ENCODE data around the gene RPAIN. TPM values are rescaled to one million over a fixed set of nuclear protein-coding genes. Genes with fewer than 3 reads are reported as not detected.
A peak's percentile ranks its signal among the peaks of the same experiment; 100 is the strongest.
"Not testable (repeated sequence)": the region's sequence is repeated elsewhere in the genome, so short reads cannot be mapped to it uniquely, and the experiment has no call there.

Gene RPAIN
- polyA plus RNA-seq, 4 donors = 55.6 to 64.4 (median 61.3) TPM

DNA sequence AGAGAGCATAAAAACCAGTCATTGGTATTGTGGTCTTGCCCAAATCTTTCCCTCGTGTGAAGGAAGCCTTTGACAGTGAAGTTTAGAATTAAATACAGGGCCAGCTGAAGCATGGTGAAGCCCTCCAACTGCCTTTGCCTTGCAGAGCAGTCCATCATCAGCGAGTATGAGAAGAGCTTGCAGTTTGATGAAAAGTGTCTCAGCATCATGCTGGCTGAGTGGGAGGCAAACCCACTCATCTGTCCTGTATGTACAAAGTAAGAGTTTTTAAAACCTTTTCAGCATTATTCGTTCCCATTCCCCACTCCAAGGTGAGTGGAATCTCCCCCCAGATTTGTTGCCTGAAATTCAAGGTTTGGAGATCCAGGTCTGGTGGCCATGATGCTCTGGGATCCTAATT lies 5.8 kb downstream of the RPAIN start:
- DNase-seq (ENCODE audit: low read depth in 4 of 4, low spot score in 3 of 4) = no peak

- no peak for DNase-seq (ENCODE audit: low read depth in 4 of 4, low spot score in 3 of 4)
These were observed 9.4 kb downstream of the RPAIN start for GRCh38 chr17:5429191-5429887.

- no peak for DNase-seq (ENCODE audit: low read depth in 4 of 4, low spot score in 3 of 4)
These were observed 10.5 kb downstream of the RPAIN start for GRCh38 chr17:5430413-5430999.

- not testable (repeated sequence) for DNase-seq (ENCODE audit: low read depth in 4 of 4, low spot score in 3 of 4)
These were observed 11.3 kb downstream of the RPAIN start for GRCh38 chr17:5431234-5431633.

DNA sequence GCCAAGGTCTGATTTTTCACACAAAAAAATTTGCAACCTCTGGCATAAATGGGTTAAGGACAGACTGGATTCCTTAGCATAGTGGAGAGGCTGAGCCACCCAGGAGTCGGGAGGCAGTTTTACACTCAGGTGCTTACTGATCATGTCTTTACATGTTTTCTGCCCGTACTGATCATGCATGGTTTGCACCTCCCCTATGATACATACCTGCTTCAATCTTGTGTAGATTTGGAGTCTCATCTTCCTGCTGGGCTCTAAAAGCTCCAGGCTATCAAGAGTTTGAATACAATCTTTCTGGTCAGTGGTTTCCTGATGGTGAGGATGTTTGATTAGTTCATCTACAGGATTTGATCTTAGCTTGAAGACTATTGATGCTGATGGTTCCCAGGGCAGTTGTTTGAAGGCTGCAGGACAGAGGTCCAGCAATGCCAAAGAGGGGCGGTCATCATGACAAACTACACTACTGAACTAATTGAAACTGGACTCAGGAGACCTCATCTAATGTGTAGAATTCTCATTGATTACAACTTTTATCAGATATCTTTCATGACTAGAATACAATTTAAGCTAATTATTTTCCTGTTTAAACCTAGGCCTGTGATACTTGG lies 12.1 kb downstream of the RPAIN start:
- no peak for DNase-seq (ENCODE audit: low read depth in 4 of 4, low spot score in 3 of 4)

- DNase-seq (ENCODE audit: low read depth in 4 of 4, low spot score in 3 of 4) = no peak
These were observed 15.0 kb downstream of the RPAIN start for GRCh38 chr17:5434984-5435383.

DNA sequence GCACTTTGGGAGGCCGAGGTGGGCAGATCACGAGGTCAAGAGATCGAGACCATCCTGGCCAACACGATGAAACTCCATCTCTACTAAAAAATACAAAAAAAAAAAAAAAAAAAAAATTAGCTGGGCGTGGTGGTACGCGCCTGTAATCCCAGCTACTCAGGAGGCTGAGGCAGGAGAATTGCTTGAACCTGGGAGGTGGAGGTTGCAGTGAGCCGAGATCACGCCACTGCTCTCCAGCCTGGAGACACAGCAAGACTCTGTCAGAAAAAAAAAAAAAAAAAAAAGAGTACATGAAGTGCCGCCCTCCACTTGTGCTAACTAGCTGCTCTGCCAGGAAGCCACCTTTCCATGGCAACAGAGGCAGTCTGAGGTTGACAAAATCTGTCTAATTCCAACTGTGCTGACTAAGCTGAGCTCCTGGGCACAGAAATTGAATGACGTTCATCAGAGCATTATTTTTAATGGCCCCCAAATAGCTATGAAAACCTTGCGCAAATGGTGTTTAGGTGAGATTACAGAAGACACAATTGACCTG lies 15.9 kb downstream of the RPAIN start:
- not testable (repeated sequence) for DNase-seq (ENCODE audit: low read depth in 4 of 4, low spot score in 3 of 4)

DNA sequence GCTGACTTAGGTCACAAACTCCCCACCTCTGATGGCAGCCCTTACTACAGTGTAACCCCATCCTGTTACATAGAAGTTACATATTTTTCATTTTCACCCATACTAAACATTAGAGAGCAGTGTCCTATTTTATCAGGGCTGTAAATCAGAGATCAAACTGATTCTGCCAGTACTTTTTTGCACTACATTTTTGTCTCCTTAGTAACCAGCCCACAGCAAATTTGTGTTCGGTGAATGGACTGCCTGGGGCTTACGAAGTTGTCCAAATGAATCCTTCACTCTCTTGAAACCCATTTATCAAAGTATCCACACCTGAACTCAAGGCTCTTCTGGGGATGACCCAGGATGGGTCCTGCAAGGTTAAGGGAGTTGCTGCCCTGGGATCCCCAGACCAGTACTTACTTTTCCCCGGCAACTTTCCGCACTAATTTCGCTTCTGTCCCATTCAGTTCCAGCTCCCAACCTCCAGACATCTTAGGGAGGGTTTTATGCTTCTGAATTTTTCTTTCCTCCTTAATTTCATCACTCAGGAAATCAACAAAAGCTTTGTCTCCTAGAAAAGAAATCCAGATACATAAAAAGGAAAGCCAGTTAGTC lies 17.8 kb downstream of the RPAIN start:
- DNase-seq (ENCODE audit: low read depth in 4 of 4, low spot score in 3 of 4) = no peak

DNA sequence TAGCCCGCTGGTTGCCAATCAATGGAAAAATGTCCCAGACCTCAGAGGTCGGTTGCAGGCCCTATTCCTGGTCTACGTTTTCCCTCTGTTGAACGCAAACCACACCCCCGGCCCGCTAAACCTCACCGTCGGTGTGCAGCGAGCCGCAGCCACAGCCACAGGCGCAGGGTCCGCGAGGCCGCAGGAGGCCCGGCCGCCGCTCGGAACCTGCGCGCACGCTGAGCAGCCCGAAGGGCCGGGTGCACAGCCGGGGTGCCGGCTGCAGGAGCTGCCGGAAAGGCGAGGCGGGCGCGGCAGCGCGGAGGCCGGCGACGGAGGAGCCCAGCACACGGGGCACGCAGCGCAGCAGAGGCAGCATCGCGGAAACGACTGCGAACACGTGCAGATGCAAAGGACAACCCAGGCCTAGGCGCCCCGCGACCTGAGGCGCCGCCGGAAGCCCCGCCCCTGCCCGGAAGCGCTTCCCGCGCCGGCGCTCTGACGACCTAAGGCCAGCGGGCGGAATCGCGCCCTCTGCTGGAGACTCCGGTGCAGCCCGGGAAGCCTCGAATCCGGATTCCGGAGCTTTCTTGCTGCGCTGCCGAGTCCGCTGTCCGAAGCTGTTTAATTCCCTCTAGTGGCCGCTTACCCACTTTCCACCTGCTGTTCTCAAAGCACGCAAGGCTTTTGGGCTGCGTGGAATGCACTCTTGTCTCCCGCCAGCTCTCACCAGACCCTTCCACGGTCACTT lies 18.9 kb downstream of the RPAIN start, which contains the start of gene C1QBP:
Gene C1QBP (minus strand): TSS at position 440 of the 730 bp plus-strand sequence. CDS start 82 bp downstream, at position 358.
- peak; percentile 86 to 94 (median 90) for DNase-seq (ENCODE audit: low read depth in 4 of 4, low spot score in 3 of 4)

- no peak for DNase-seq (ENCODE audit: low read depth in 4 of 4, low spot score in 3 of 4)
These were observed 19.4 kb downstream of the RPAIN start for GRCh38 chr17:5439446-5439764.

GRCh38 chr17:5443728-5444127 lies 23.7 kb downstream of the RPAIN start:
- no peak for DNase-seq (ENCODE audit: low read depth in 4 of 4, low spot score in 3 of 4)

DNA sequence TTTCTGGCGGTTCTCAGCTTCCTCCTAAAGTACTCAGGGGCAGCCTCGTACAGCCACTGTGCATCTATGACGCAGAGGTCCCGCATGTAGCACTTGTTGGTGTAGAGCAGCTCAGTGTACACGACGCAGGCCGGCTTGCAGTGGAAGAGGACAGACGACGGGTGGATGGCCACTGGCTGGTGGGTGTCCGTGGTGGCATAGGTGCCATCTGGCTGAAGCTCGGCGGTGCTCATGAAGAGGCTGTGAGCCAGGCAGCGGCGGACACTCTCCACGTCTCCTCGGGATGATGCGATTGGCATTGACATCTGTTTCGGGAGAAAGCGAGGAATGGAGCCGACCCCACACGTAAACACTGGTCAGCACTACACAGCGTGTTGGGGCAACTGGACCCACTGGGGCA lies 24.2 kb downstream of the RPAIN start:
- DNase-seq (ENCODE audit: low read depth in 4 of 4, low spot score in 3 of 4) = no peak

GRCh38 chr17:5446786-5447185 lies 26.8 kb downstream of the RPAIN start:
- DNase-seq (ENCODE audit: low read depth in 4 of 4, low spot score in 3 of 4) = no peak

- no peak for DNase-seq (ENCODE audit: low read depth in 4 of 4, low spot score in 3 of 4)
These were observed 44.9 kb downstream of the RPAIN start for GRCh38 chr17:5464717-5465507.

DNA sequence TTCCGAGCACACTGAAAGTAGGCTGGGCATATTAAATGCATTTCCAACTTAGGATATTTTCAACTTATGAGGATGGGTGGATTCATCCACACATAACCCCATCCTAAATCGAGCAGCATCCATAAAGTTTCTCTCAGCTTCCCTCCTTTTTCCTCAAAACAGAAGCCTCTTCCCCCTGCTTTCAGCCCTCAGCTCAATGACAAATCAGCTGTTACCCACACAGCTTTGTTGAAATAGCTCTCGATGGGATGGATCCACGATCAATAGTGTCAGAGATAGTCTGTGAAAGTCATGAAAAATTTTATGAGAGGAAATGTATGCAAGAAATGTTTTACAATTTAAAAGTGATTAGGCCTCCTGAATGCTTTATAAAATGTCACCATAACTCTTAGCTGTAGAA lies 46.3 kb downstream of the RPAIN start:
- no peak for DNase-seq (ENCODE audit: low read depth in 4 of 4, low spot score in 3 of 4)

GRCh38 chr17:5467416-5467815 lies 47.4 kb downstream of the RPAIN start:
- no peak for DNase-seq (ENCODE audit: low read depth in 4 of 4, low spot score in 3 of 4)

DNA sequence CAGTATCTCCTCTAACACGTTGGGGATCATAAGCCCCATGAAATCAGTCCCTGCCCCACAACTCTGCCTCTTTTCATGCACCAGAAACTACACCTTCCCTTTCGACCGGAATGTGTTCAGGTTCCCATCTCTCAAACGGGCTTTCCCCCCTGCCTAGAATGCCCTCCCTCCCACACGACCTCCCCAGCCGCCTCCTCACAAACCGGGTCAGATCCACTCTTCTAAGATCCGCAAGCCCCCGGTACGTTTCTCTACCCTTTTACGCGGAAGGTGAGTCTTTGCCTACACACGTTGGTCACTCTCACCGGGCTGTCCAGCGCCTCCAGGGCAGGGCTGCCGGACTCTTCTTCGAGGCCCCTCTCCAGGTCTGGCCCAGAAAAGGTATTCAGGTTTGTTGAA lies 48.1 kb downstream of the RPAIN start:
- DNase-seq (ENCODE audit: low read depth in 4 of 4, low spot score in 3 of 4) = peak in 1 of 4 donors; percentile 10

DNA sequence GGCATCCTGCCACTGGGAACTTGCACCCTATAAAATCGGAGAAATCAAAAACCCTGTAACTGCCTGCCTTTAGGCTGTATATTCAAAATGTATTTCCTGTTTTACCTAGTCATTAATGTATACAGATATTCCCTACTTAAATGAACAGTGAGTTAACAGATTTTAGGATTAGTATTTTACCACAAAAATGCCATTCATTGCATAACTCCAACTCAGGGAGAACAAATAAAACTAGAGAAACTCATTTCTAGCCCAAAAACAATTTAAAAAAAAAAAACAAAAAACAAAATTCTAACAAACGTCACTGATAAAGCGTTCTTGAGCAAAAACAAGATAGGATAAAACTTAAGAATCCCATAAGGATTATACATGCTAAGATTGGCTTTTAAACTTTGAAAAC lies 52.5 kb downstream of the RPAIN start:
- DNase-seq (ENCODE audit: low read depth in 4 of 4, low spot score in 3 of 4) = no peak

GRCh38 chr17:5473906-5474305 lies 53.9 kb downstream of the RPAIN start:
- no peak for DNase-seq (ENCODE audit: low read depth in 4 of 4, low spot score in 3 of 4)

GRCh38 chr17:5478992-5479391 lies 59.0 kb downstream of the RPAIN start:
- no peak for DNase-seq (ENCODE audit: low read depth in 4 of 4, low spot score in 3 of 4)
